GM19468 (cell line): Measurements from ENCODE around the gene ASGR2.
"Not testable (repeated sequence)": the region's sequence is repeated elsewhere in the genome, so short reads cannot be mapped to it uniquely, and the experiment has no call there.

Experiments used
- ATAC-seq: cut with Tn5 transposase; IDR thresholded peaks from one replicate; pipeline ENCODE4 v1.9.1; 2021; ENCODE audit warnings: mild to moderate bottlenecking, moderate library complexity, moderate number of reproducible peaks; ENCODE audit not compliant: unreplicated experiment; ENCODE audit errors: extremely low read depth

Gene ASGR2

GRCh38 chr17:7114241-7114874 lies at the start of gene ASGR2:
ASGR2 (minus strand) TSS chr17:7114822; CDS start chr17:7114240, 582 bp downstream.
- no peak for ATAC-seq

- ATAC-seq: not testable (repeated sequence)
These were observed 44.9 kb upstream of the ASGR2 start for GRCh38 chr17:7159571-7159970.

GRCh38 chr17:7158424-7158823 lies 43.8 kb upstream of the ASGR2 start:
- not testable (repeated sequence) for ATAC-seq

GRCh38 chr17:7156342-7156940 lies 41.8 kb upstream of the ASGR2 start:
- ATAC-seq: no peak

GRCh38 chr17:7147772-7148171 lies 33.1 kb upstream of the ASGR2 start:
- no peak for ATAC-seq

- ATAC-seq: no peak
These were observed 31.5 kb upstream of the ASGR2 start for GRCh38 chr17:7146115-7146514.

GRCh38 chr17:7144213-7144612 lies 29.6 kb upstream of the ASGR2 start:
- no peak for ATAC-seq

GRCh38 chr17:7141824-7142223 lies 27.2 kb upstream of the ASGR2 start:
- no peak for ATAC-seq

- no peak for ATAC-seq
These were observed 24.8 kb upstream of the ASGR2 start for GRCh38 chr17:7139400-7139799.

- no peak for ATAC-seq
These were observed 24.3 kb upstream of the ASGR2 start for GRCh38 chr17:7138800-7139381.

- no peak for ATAC-seq
These were observed 22.7 kb upstream of the ASGR2 start for GRCh38 chr17:7137171-7137943.

- no peak for ATAC-seq
These were observed 21.8 kb upstream of the ASGR2 start for GRCh38 chr17:7136266-7136877.

GRCh38 chr17:7133916-7134315 lies 19.3 kb upstream of the ASGR2 start:
- no peak for ATAC-seq

- ATAC-seq: no peak
These were observed 18.8 kb upstream of the ASGR2 start for GRCh38 chr17:7133424-7133823.

- no peak for ATAC-seq
These were observed 18.0 kb upstream of the ASGR2 start for GRCh38 chr17:7132511-7133094.

- ATAC-seq: no peak
These were observed 16.8 kb upstream of the ASGR2 start for GRCh38 chr17:7131423-7131791.

GRCh38 chr17:7130621-7131422 lies 16.2 kb upstream of the ASGR2 start:
- no peak for ATAC-seq

GRCh38 chr17:7129311-7129710 lies 14.7 kb upstream of the ASGR2 start:
- no peak for ATAC-seq

- no peak for ATAC-seq
These were observed 13.5 kb upstream of the ASGR2 start for GRCh38 chr17:7128160-7128559.
